Neural progenitor cell (in vitro differentiated cells): ENCODE data around the gene TRPM2. TPM values are rescaled to one million over a fixed set of nuclear protein-coding genes. Genes with fewer than 3 reads are reported as not detected.

Experiments used
- DNase-seq: peaks from one replicate; pipeline ENCODE4 v3.0.0-alpha.2; 2016; ENCODE audit warnings: low spot score
- H2AFZ ChIP-seq: fragments of 200-600 bp; sonication (generic); replicated peaks from 2 replicates; pipeline ENCODE4 v1.6.1; 2016; ENCODE audit warnings: antibody characterized with exemption
- H3F3A ChIP-seq: fragments of 200-600 bp; sonication (generic); 2 replicates; pipeline ENCODE4 v1.6.1; 2016; ENCODE audit warnings: antibody characterized with exemption, low read depth
- H3K27ac ChIP-seq: fragments of 200-600 bp; sonication (generic); 2 replicates; pipeline ENCODE4 v1.5.1; 2016; ENCODE audit warnings: mild to moderate bottlenecking
- H3K27me3 ChIP-seq: fragments of 200-600 bp; sonication (generic); 2 replicates; pipeline ENCODE4 v1.6.1; 2016; ENCODE audit warnings: mild to moderate bottlenecking, moderate library complexity
- H3K36me3 ChIP-seq: fragments of 200-600 bp; sonication (generic); 2 replicates; pipeline ENCODE4 v1.5.1; 2016
- H3K4me1 ChIP-seq: fragments of 200-600 bp; sonication (generic); 2 replicates; pipeline ENCODE4 v1.6.1; 2016; ENCODE audit warnings: mixed run types
- H3K4me2 ChIP-seq: fragments of 200-600 bp; sonication (generic); 2 replicates; pipeline ENCODE4 v1.6.1; 2016
- H3K4me3 ChIP-seq: fragments of 200-600 bp; sonication (generic); 2 replicates; pipeline ENCODE4 v1.5.1; 2016
- H3K79me2 ChIP-seq: fragments of 200-600 bp; sonication (generic); 2 replicates; pipeline ENCODE4 v1.6.1; 2016; ENCODE audit warnings: low read depth
- H3K9ac ChIP-seq: fragments of 200-600 bp; sonication (generic); 2 replicates; pipeline ENCODE4 v1.6.1; 2016
- H3K9me3 ChIP-seq: fragments of 200-600 bp; sonication (generic); 2 replicates; pipeline ENCODE4 v1.5.1; 2016; ENCODE audit warnings: low read depth
- H4K20me1 ChIP-seq: fragments of 200-600 bp; sonication (generic); 2 replicates; pipeline ENCODE4 v1.6.1; 2016; ENCODE audit warnings: low read depth
- H3K27ac Mint-ChIP-seq: 3 replicates; pipeline ENCODE4 v1.8.0; 2021; ENCODE audit warnings: mixed read lengths
- H3K27me3 Mint-ChIP-seq: 2 replicates; pipeline ENCODE4 v1.8.0; 2022; ENCODE audit warnings: low read depth, mild to moderate bottlenecking, inconsistent platforms, moderate library complexity, mixed read lengths; ENCODE audit not compliant: insufficient read depth
- H3K36me3 Mint-ChIP-seq: 3 replicates; pipeline ENCODE4 v1.8.0; 2021; ENCODE audit warnings: mixed read lengths
- H3K4me1 Mint-ChIP-seq: 3 replicates; pipeline ENCODE4 v1.8.0; 2021; ENCODE audit warnings: mixed read lengths
- H3K4me3 Mint-ChIP-seq: 3 replicates; pipeline ENCODE4 v1.8.0; 2021; ENCODE audit warnings: mild to moderate bottlenecking, moderate library complexity, mixed read lengths
- H3K9me3 Mint-ChIP-seq: 3 replicates; pipeline ENCODE4 v1.8.0; 2020; ENCODE audit warnings: mixed read lengths
- CTCF ChIP-seq: fragments of 200-600 bp; sonication (generic); IDR thresholded peaks from 2 replicates; pipeline ENCODE4 v1.5.1; 2017; ENCODE audit warnings: antibody characterized with exemption, mild to moderate bottlenecking
- EZH2 ChIP-seq: fragments of 200-600 bp; sonication (generic); IDR thresholded peaks from 2 replicates; pipeline ENCODE4 v1.6.1; 2017; ENCODE audit warnings: antibody characterized with exemption, mild to moderate bottlenecking, moderate library complexity
- EZH2phosphoT487 ChIP-seq: fragments of 200-600 bp; sonication (generic); IDR thresholded peaks from 2 replicates; pipeline ENCODE4 v1.6.1; 2017; ENCODE audit warnings: antibody characterized with exemption
- total RNA-seq: library from RNA; depleted of rRNA; stranded (reverse); fragments of >200 nt; gene quantifications from 2 replicates; pipeline ENCODE4 v1.2.3, GENCODE V29; 2015; ENCODE audit warnings: low replicate concordance

TRPM2 gene
- total RNA-seq, 1 donor from 2014 or later: not detected

- no peaks in the 10 kb centered on the region for H3F3A ChIP-seq
- no peaks in the 10 kb centered on the region for H3K9me3 ChIP-seq
- no peak overlapping the region for H3K4me3 Mint-ChIP-seq
Observed at GRCh38 chr21:44331209-44331608, 22.2 kb upstream of the TRPM2 start.

DNA sequence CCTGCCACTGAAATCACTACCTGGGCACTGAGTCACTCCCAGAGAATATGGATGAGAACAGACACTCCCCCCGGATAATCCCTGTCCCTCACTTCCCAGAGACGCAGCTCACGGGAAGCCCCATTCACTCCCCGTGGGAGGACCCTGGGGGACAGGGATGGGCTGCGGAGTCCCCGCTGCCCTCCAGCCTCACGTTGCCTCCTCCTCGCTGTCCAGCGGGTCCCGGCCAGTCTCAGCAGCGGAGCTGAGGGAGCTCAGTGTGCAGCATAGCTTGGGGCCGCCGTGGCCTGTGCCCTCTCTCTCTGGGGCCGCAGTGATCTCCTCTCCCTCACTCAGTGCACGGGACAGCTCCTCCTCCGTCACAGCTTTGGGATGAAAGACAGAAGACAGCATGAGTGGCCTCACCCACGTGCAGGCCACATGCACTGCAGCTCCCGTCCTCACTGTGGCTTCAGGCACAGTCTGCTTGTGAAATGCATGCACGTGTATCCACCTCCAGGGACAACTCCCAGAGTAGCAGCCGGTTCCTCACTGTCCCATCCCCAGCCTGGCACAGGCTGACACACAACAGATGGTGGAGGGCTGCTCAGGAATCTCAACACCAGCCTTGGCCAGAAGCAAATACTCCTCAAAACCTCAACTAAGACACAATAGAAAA, 21.6 kb upstream of the TRPM2 start:
- no peaks in the 10 kb centered on the region for H3K9me3 ChIP-seq
- no peak overlapping the region for H3K27ac ChIP-seq
- Mint-ChIP-seq H3K4me1 (peaks cover 5% of the 10 kb centered on the region), H3K27ac (peak overlapping the region; percentile 84), H3K9me3 (no peaks in the 10 kb centered on the region), H3K27me3 (peaks cover 3% of the 10 kb centered on the region), H3K4me3 (peak overlapping the region; percentile 50), H3K36me3 (peaks cover 3% of the 10 kb centered on the region)
- TF ChIP-seq EZH2: no peak
- no peak for TF ChIP-seq EZH2phosphoT487
- TF ChIP-seq CTCF: no peak
- H3K27me3 ChIP-seq: no peaks in the 10 kb centered on the region
- no peak overlapping the region for H2AFZ ChIP-seq
- no peak overlapping the region for H3K9ac ChIP-seq
- no peaks in the 10 kb centered on the region for H4K20me1 ChIP-seq
- H3K4me1 ChIP-seq: no peaks in the 10 kb centered on the region
- no peaks in the 10 kb centered on the region for H3F3A ChIP-seq
- H3K4me2 ChIP-seq: no peak overlapping the region
- no peak overlapping the region for H3K4me3 ChIP-seq
- no peaks in the 10 kb centered on the region for H3K36me3 ChIP-seq
- no peaks in the 10 kb centered on the region for H3K79me2 ChIP-seq
- DNase-seq: no peak

More at GRCh38 chr21:44331209-44331608, 22.2 kb upstream of the TRPM2 start:
- no peak for DNase-seq
- Histone ChIP-seq H3K4me3 (no peak overlapping the region), H3K4me2 (no peak overlapping the region), H3K79me2 (no peaks in the 10 kb centered on the region), H2AFZ (no peak overlapping the region), H3K36me3 (no peaks in the 10 kb centered on the region), H3K27ac (no peak overlapping the region), H3K4me1 (no peaks in the 10 kb centered on the region), H4K20me1 (no peaks in the 10 kb centered on the region), H3K9ac (no peak overlapping the region), H3K27me3 (no peaks in the 10 kb centered on the region)
- H3K27ac Mint-ChIP-seq: no peak overlapping the region
- TF ChIP-seq EZH2phosphoT487: no peak
- H3K36me3 Mint-ChIP-seq: peaks cover 3% of the 10 kb centered on the region
- no peaks in the 10 kb centered on the region for H3K9me3 Mint-ChIP-seq
- H3K4me1 Mint-ChIP-seq: peaks cover 5% of the 10 kb centered on the region
- peaks cover 3% of the 10 kb centered on the region for H3K27me3 Mint-ChIP-seq

DNA sequence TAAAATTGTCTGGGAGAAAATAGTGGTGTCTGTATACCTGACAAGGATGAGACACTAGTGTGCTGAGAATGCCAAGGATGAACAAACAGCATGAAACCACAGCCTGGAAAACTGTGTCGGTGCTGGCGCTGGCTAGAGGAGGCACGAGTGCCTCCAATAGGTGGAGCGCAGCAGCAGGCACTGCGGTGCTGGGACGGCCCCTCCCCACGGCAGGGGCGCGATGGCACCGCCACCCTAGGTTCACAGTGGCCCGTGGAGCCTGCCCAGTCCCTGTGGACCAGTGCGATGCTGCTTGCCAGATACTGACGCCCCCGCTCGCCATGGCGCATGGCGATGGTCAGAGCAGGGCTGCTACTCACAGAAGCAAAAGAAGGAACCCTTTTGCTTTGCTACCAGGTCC, 21.0 kb upstream of the TRPM2 start:
- no peaks in the 10 kb centered on the region for H4K20me1 ChIP-seq
- H3K4me1 Mint-ChIP-seq: peaks cover 5% of the 10 kb centered on the region
- peaks cover 6% of the 10 kb centered on the region for H3K27me3 Mint-ChIP-seq
- H3K9me3 ChIP-seq: no peaks in the 10 kb centered on the region
- no peak overlapping the region for H3K4me2 ChIP-seq
- H3K9me3 Mint-ChIP-seq: no peaks in the 10 kb centered on the region
- no peak overlapping the region for H3K4me3 ChIP-seq
- peak; percentile 11 for TF ChIP-seq CTCF
- no peak for TF ChIP-seq EZH2
- H3F3A ChIP-seq: no peaks in the 10 kb centered on the region
- no peaks in the 10 kb centered on the region for H3K36me3 ChIP-seq
- H3K27me3 ChIP-seq: no peaks in the 10 kb centered on the region
- H3K27ac ChIP-seq: no peak overlapping the region
- no peaks in the 10 kb centered on the region for H3K79me2 ChIP-seq
- no peak overlapping the region for H3K27ac Mint-ChIP-seq
- no peak overlapping the region for H3K9ac ChIP-seq
- H3K4me1 ChIP-seq: no peaks in the 10 kb centered on the region
- no peak overlapping the region for H3K4me3 Mint-ChIP-seq
- H2AFZ ChIP-seq: no peak overlapping the region
- H3K36me3 Mint-ChIP-seq: peaks cover 3% of the 10 kb centered on the region
- DNase-seq: peak; percentile 14

- H4K20me1 ChIP-seq: peaks cover 1% of the 10 kb centered on the region
- H3K4me1 ChIP-seq: no peaks in the 10 kb centered on the region
- no peaks in the 10 kb centered on the region for H3K36me3 ChIP-seq
- H3K4me1 Mint-ChIP-seq: peaks cover 11% of the 10 kb centered on the region
- no peak overlapping the region for H3K4me3 ChIP-seq
- H3K4me2 ChIP-seq: no peak overlapping the region
- no peaks in the 10 kb centered on the region for H3K27me3 ChIP-seq
- peaks cover 6% of the 10 kb centered on the region for H3K27me3 Mint-ChIP-seq
- no peaks in the 10 kb centered on the region for H3K9me3 ChIP-seq
- no peak overlapping the region for H3K4me3 Mint-ChIP-seq
- no peaks in the 10 kb centered on the region for H3K79me2 ChIP-seq
- DNase-seq: no peak
- no peaks in the 10 kb centered on the region for H3F3A ChIP-seq
- TF ChIP-seq CTCF: no peak
- TF ChIP-seq EZH2phosphoT487: no peak
- no peak for TF ChIP-seq EZH2
- H3K9me3 Mint-ChIP-seq: no peaks in the 10 kb centered on the region
- H2AFZ ChIP-seq: no peak overlapping the region
- H3K27ac ChIP-seq: no peak overlapping the region
- peaks cover 3% of the 10 kb centered on the region for H3K36me3 Mint-ChIP-seq
- H3K27ac Mint-ChIP-seq: no peak overlapping the region
- H3K9ac ChIP-seq: no peak overlapping the region
Observed at GRCh38 chr21:44332965-44333364, 20.5 kb upstream of the TRPM2 start.
